HG03460 (cell line): ENCODE measurements around the gene ZNF219.

Experiments
- ATAC-seq: cut with Tn5 transposase; IDR thresholded peaks from one replicate; pipeline ENCODE4 v1.9.1; 2021; ENCODE audit not compliant: unreplicated experiment

The ZNF219 gene

GRCh38 chr14:21102521-21103410 is 4.3 kb upstream of the ZNF219 start:
- ATAC-seq = no peak

- ATAC-seq = no peak
Measured at GRCh38 chr14:21101802-21102413, 3.5 kb upstream of the ZNF219 start.

DNA sequence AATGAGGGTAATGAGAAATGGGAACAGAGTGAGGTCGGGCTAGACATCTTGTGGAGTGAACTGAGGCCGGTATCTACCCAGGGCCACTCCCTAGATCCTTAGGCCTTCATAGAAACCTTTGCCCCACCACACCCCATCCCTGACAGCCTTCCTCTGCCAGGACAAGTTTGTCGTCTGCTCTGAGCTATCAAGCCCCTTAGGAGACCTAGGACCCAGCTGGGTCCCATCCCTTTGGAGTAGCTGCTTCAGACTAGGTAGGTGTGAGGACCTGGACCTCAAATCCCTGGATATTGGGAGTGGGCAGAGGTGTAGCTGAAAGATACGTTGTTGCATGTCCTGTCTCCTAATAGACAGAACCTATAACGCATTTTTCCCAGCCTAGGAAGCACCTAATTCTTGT is 2.5 kb upstream of the ZNF219 start, which contains the start of gene TMEM253:
TSS of gene TMEM253 (plus strand) at position 136 of the 400 bp plus-strand sequence. CDS start 278 bp downstream, outside the sequence.
- no peak for ATAC-seq

DNA sequence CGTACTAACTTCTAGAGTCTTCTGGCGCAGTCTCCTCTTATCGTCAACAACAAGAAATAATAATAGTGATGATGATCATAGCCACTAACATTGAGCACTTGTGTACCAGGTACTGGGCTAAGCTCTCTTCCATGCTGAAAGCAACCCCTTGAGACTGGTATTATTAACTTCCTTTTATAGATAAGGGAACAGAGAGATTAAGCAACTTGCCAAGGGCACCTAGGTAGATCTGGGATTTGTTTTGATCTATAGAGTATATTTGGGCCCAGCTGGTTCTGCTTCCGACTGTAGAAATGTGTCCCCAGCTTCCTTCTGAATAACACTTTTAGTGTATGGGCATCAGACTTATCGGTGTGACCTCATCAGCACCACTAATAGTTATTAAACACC is 1.1 kb upstream of the ZNF219 start:
- ATAC-seq = no peak

DNA sequence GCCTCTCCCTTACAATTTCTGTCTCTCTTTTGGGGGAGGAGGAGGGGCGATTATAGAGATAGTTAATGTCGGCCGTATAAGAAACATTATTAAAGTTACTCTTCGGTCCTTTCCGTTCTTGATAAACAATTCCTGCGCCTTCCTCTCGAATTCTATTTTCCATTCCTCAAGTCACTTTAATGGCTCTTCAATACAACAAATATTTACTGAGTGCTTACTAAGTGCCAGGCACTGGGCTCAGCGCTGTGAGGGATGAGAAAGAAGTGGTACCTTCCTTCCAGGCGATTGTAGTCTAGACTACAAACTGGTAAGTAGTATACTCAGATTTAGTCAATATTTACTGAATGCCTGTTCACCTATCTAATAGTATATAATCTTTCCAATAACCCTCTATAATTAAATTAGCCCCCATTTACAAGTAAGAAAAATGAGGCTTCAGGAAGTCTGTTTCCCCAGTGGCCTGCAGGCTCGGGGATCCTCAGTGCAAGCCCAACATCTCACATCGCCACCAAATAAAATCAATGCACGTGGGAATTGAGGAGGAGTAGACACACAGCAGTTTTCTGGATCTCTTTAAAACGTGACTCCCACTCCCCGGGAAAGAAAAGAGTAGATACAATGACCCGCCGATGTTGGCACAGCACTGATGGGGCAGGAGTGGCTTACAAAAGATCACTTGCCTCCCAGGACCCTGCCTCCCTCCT is 589 bp upstream of the ZNF219 start:
- no peak for ATAC-seq

- ATAC-seq = no peak
Measured at GRCh38 chr14:21097636-21098075, 799 bp downstream of the ZNF219 start.

- no peak for ATAC-seq
Measured at GRCh38 chr14:21096978-21097635, 1.3 kb downstream of the ZNF219 start.

- no peak for ATAC-seq
Measured at GRCh38 chr14:21096438-21096837, 2.0 kb downstream of the ZNF219 start.

- no peak for ATAC-seq
Measured at GRCh38 chr14:21095430-21096205, 2.8 kb downstream of the ZNF219 start.

- no peak for ATAC-seq
Measured at GRCh38 chr14:21093769-21094681, 4.4 kb downstream of the ZNF219 start.

DNA sequence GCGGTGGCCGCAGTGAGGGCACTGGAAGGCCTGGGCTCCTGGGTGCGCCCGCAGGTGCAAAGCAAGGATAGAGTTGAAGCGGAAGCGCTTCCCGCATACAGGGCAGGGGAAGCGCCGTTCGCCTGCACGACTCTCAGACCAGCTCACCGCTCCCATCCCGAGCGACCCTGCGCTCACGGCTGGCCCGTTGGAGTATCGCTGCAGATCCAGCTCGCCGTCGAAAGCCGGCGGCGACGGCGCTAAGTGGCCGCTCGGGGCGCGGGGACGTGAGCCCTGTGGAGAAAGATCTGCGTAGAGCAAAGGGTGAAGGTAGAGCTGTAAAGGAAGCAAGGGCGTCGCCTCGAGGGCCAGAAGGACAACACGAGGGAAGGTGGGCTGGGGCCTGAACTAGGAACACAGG is 5.4 kb downstream of the ZNF219 start:
- no peak for ATAC-seq

DNA sequence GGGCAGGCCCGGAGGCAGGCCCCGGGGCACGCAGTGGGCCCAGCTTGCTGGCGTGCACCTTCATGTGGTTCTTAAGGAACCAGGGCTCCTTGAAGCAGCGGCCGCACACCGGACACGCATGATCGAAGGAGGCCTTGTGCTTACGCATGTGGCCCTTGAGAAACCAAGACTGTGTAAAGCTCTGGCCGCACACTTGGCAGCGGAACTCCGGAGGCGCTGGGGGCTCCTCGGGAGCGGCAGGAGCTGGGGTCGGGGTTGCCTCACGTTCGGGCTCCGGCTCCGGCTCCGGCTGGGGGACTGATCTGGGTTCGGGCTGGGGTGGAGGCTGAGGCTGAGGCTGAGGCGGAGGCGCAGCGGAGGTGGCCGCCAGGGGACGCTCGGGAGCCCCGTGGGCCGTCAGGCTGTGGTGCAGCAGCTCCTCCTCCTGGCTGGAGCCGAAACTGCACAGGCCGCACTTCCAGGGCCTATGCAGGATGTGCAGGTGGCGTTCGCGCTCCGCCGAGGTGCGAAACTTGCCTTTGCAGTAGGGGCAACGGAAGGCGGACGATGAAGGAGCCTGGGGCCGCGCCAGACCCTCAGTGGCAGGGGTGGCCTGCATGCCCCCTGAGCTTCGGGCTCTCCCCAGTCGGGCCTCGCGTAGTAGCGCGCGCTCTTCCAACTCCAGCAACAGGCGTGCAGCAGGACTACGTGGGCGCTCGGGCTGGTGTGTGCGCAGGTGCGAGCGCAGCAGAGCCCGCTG is 6.0 kb downstream of the ZNF219 start:
- peak; percentile 79 for ATAC-seq

DNA sequence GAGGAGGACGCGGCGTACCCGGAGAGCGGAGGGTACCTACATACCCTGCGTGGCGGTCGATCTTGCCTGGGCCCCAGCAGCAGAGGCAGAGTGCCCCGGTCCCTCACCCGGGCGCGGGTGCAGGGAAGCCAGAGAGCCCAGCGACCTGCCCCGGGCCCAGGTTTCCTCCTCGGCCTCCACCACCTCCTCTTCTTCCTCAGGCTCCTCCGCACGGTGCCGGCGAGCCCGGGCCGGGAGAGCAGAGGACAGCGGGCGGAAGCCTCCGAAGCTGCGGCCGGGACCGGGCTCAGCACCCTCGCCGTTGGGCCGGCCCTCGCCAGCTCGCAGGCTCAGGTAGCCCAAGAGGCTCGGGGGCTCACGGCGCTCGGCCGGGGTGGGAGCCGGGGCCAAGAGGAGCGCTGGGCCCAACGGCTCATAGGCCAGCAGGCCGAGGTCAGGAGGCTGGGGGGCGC is 6.6 kb downstream of the ZNF219 start:
- no peak for ATAC-seq

- no peak for ATAC-seq
Measured at GRCh38 chr14:21090940-21091663, 7.4 kb downstream of the ZNF219 start.

- no peak for ATAC-seq
Measured at GRCh38 chr14:21090194-21090939, 8.1 kb downstream of the ZNF219 start.

DNA sequence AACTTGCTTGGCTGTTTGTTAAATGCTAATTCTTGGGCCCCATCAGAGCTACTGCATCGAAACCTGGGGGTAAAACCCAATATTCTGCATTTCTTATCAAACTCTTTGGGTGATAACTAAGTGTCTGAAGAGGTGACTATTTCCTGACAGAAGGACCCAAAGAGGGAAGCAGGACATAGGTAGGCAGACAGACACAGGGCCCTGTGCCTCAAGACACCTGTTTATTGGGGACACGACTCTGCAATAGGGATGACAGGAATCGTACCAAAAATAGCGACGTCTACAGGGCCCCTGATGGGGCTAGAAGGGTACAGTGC is 8.6 kb downstream of the ZNF219 start:
- ATAC-seq = no peak

- ATAC-seq = no peak
Measured at GRCh38 chr14:21089271-21089670, 9.2 kb downstream of the ZNF219 start.
